ENCODE measurements around the gene DCST2. TPM values are rescaled to one million over a fixed set of nuclear protein-coding genes. Genes with fewer than 3 reads are reported as not detected.

DCST2 gene
- polyA plus RNA-seq, 1 donor from 2014 or later = 1.8 TPM

DNA sequence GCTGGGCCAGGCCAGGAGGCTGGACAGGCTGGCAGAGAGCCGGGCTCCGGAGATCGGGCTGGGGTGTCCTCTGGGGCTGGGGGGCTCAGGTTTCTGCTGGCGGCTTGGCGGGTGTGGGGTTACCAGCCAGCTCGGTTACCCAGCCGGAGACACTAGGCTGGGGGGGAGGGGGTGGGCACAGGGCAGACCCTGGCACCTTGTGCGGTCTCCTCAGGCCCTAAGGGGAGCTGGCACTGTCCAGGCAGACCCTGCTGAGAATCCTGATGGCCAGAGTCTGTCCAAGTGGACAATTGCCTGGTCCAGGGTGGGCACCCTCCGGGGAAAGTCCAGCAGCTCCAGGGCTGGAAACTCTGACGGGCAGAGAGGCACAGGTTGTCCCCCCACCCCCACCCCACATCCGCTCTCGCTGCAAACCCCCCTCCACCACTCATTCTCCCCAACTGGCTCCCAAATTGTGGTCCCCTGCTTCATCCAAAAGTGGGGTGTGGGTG is 24.3 kb downstream of the DCST2 start:
- Histone ChIP-seq H2AFZ (ENCODE audit: low read depth, low read length) (no peak overlapping the region), H3K9ac (ENCODE audit: low read length) (no peak overlapping the region), H3F3A (ENCODE audit: insufficient read depth, low read length, poor library complexity, severe bottlenecking) (no peaks in the 10 kb centered on the region), H3K36me3 (ENCODE audit: insufficient read depth, low read length) (no peaks in the 10 kb centered on the region), H3K9me3 (ENCODE audit: low read length) (no peaks in the 10 kb centered on the region), H3K4me3 (ENCODE audit: low read length) (no peak overlapping the region), H3K9me2 (ENCODE audit: insufficient read depth, low read length) (no peaks in the 10 kb centered on the region), H3K27ac (ENCODE audit: low read length) (no peak overlapping the region), H3K4me2 (ENCODE audit: low read length) (no peak overlapping the region), H3K79me2 (replicated peaks; ENCODE audit: insufficient read depth, low read length) (no peaks in the 10 kb centered on the region), H3K27me3 (ENCODE audit: insufficient read depth, low read depth, low read length) (no peaks in the 10 kb centered on the region), H4K20me1 (ENCODE audit: insufficient read depth) (no peaks in the 10 kb centered on the region)
- TF ChIP-seq, protein P1, sequence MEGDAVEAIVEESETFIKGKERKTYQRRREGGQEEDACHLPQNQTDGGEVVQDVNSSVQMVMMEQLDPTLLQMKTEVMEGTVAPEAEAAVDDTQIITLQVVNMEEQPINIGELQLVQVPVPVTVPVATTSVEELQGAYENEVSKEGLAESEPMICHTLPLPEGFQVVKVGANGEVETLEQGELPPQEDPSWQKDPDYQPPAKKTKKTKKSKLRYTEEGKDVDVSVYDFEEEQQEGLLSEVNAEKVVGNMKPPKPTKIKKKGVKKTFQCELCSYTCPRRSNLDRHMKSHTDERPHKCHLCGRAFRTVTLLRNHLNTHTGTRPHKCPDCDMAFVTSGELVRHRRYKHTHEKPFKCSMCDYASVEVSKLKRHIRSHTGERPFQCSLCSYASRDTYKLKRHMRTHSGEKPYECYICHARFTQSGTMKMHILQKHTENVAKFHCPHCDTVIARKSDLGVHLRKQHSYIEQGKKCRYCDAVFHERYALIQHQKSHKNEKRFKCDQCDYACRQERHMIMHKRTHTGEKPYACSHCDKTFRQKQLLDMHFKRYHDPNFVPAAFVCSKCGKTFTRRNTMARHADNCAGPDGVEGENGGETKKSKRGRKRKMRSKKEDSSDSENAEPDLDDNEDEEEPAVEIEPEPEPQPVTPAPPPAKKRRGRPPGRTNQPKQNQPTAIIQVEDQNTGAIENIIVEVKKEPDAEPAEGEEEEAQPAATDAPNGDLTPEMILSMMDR (IDR thresholded peaks at IDR 0.05; ENCODE audit: poor library complexity, severe bottlenecking) = no peak
- TF ChIP-seq, protein P2, sequence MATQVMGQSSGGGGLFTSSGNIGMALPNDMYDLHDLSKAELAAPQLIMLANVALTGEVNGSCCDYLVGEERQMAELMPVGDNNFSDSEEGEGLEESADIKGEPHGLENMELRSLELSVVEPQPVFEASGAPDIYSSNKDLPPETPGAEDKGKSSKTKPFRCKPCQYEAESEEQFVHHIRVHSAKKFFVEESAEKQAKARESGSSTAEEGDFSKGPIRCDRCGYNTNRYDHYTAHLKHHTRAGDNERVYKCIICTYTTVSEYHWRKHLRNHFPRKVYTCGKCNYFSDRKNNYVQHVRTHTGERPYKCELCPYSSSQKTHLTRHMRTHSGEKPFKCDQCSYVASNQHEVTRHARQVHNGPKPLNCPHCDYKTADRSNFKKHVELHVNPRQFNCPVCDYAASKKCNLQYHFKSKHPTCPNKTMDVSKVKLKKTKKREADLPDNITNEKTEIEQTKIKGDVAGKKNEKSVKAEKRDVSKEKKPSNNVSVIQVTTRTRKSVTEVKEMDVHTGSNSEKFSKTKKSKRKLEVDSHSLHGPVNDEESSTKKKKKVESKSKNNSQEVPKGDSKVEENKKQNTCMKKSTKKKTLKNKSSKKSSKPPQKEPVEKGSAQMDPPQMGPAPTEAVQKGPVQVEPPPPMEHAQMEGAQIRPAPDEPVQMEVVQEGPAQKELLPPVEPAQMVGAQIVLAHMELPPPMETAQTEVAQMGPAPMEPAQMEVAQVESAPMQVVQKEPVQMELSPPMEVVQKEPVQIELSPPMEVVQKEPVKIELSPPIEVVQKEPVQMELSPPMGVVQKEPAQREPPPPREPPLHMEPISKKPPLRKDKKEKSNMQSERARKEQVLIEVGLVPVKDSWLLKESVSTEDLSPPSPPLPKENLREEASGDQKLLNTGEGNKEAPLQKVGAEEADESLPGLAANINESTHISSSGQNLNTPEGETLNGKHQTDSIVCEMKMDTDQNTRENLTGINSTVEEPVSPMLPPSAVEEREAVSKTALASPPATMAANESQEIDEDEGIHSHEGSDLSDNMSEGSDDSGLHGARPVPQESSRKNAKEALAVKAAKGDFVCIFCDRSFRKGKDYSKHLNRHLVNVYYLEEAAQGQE (IDR thresholded peaks at IDR 0.05; ENCODE audit: borderline replicate concordance) = no peak
- TF ChIP-seq EP300 (conservative IDR thresholded peaks at IDR 0.05; ENCODE audit: poor library complexity, severe bottlenecking) (no peak), TAF1 (IDR thresholded peaks at IDR 0.05; ENCODE audit: low read depth) (no peak), RAD21 (conservative IDR thresholded peaks at IDR 0.05) (no peak), POLR2AphosphoS5 (IDR thresholded peaks at IDR 0.05) (no peak), EZH2 (IDR thresholded peaks at IDR 0.05; ENCODE audit: borderline replicate concordance, insufficient read depth, low read length, poor library complexity, severe bottlenecking) (no peak), MXI1 (conservative IDR thresholded peaks at IDR 0.05; ENCODE audit: poor library complexity, severe bottlenecking) (no peak), SMC3 (conservative IDR thresholded peaks at IDR 0.05; ENCODE audit: poor library complexity) (no peak)

DNA sequence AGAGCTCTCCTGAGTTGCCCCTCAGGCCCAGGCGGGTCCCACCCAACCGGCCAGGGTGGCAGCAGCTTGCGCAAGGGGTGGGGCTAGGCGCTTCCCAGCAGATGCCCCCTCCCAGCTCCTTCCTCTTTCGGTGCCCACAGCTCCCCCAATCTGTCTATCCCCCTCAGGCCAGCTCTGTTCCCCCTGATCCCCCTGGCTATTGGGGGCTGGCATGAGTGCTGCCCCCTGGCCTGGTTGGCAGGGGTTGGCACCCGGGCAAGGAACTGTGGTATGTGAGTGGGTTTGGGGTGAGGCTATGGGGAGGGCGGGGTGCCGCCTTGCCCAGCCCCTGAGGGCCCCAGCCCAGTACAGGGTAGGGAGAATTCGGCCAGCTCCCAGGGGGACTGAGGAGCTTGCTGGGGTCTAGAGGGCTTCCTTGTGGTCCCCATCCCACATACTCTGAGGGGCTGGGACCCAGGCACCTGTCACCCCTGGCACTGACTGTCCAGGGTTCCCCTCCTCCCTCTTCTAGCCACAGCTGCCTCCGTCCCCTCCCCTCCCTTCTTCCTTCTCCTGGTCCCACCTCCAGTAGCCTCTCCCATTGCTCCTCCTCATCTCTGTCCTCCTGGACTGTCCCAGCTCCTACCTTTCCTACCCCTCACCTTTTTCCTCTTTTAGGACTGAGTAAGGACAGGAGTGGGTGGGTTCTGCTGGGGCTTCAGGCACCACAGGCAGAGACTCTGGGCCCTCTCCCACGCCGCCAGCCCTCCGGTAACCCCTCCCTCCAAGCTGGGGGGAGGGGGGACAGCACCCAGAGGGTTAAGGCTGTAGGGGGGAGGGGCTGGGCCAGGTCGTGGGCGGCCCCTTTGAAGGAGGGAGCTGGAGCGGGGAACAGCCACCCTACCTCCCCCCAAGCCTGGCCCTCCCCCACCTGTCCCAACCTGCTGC is 25.3 kb downstream of the DCST2 start:
- H3F3A ChIP-seq (ENCODE audit: insufficient read depth, low read length, poor library complexity, severe bottlenecking) = no peaks in the 10 kb centered on the region
- no peaks in the 10 kb centered on the region for H4K20me1 ChIP-seq (ENCODE audit: insufficient read depth)
- H3K27me3 ChIP-seq (ENCODE audit: insufficient read depth, low read depth, low read length) = peaks cover 2% of the 10 kb centered on the region
- H3K9ac ChIP-seq (ENCODE audit: low read length) = no peak overlapping the region
- H3K36me3 ChIP-seq (ENCODE audit: insufficient read depth, low read length) = no peaks in the 10 kb centered on the region
- no peak overlapping the region for H3K4me2 ChIP-seq (ENCODE audit: low read length)
- H2AFZ ChIP-seq (ENCODE audit: low read depth, low read length) = no peak overlapping the region
- H3K9me3 ChIP-seq (ENCODE audit: low read length) = no peaks in the 10 kb centered on the region
- H3K79me2 ChIP-seq (replicated peaks; ENCODE audit: insufficient read depth, low read length) = no peaks in the 10 kb centered on the region
- H3K9me2 ChIP-seq (ENCODE audit: insufficient read depth, low read length) = no peaks in the 10 kb centered on the region
- H3K4me3 ChIP-seq (ENCODE audit: low read length) = no peak overlapping the region
- no peak for TF ChIP-seq EP300 (conservative IDR thresholded peaks at IDR 0.05; ENCODE audit: poor library complexity, severe bottlenecking)
- no peak for TF ChIP-seq EZH2 (IDR thresholded peaks at IDR 0.05; ENCODE audit: borderline replicate concordance, insufficient read depth, low read length, poor library complexity, severe bottlenecking)
- TF ChIP-seq, protein P2 (IDR thresholded peaks at IDR 0.05; ENCODE audit: borderline replicate concordance) = no peak
- TF ChIP-seq TAF1 (IDR thresholded peaks at IDR 0.05; ENCODE audit: low read depth) = no peak
- no peak for TF ChIP-seq SMC3 (conservative IDR thresholded peaks at IDR 0.05; ENCODE audit: poor library complexity)
- no peak overlapping the region for H3K27ac ChIP-seq (ENCODE audit: low read length)

Data from neural cell (in vitro differentiated cells).